HG02610 (cell line): ENCODE measurements around the gene DMD.
"Not testable (repeated sequence)": the region's sequence is repeated elsewhere in the genome, so short reads cannot be mapped to it uniquely, and the experiment has no call there.

ENCODE experiments used
- ATAC-seq: cut with Tn5 transposase; IDR thresholded peaks from one replicate; pipeline ENCODE4 v1.9.1; 2021; ENCODE audit warnings: mild to moderate bottlenecking, moderate library complexity; ENCODE audit not compliant: unreplicated experiment

DMD gene

GRCh38 chrX:32116047-32116446 is 1095.3 kb downstream of the DMD start:
- ATAC-seq = no peak

DNA sequence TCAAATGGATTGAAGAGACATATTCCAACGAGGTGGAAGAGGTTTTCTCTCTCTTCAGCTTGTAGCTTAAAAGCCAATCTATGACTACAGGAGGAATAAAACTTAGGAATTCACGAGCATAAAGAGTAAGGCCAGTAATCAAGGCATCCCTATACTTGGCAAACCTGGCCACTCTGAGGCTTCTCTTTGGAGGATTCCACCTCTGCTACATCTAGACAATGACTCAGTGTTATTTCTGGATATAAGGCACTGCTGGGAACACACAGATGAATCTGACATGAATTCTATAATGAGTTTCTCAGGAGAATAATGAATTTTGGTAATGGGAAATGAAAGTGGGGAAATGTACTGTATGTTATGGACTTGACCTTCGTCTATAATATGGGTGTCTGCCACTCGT is 1123.7 kb downstream of the DMD start:
- no peak for ATAC-seq

DNA sequence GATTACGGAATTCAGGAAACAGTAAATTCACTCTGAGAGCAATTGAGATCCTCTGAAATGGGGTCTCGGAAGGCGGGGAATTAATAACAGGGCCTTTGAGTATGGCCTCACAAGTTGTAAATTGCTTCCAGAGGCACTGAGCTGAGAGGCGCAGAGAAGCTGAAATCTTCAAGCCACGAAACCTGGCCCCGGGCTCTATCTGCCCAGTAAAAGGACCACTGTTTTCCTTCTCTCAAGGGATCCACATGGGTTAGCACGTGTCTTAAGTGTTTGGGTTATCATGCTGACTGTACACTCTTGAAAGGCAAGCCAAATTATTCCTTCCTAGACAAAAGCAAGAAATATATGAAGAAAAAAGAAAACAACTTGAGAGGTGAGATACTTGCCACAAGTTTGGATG is 1126.6 kb downstream of the DMD start:
- ATAC-seq = no peak

GRCh38 chrX:32048285-32048684 is 1163.1 kb downstream of the DMD start:
- no peak for ATAC-seq

- ATAC-seq = no peak
These were observed 1166.2 kb downstream of the DMD start for GRCh38 chrX:32045149-32045548.

- no peak for ATAC-seq
These were observed 1170.2 kb downstream of the DMD start for GRCh38 chrX:32041181-32041580.

DNA sequence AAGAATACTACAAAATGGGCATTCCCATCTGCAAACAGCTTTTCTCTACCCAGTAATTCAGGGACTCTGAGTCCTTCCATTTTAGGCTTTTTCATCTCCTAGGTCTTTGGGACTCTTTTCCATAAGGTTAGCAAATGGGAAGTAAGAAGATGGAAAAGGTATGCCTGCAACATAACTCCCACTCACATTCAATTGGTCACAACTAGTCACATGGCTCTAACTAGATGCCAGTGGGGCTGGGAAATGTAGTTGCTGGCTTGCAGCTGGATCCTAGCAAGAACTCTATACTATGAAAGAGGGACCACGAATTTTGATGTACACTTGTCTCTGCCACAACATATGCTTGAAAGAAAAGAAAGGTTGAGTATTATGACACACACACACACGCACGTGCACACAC is 1184.6 kb downstream of the DMD start:
- ATAC-seq = no peak

- no peak for ATAC-seq
These were observed 1187.3 kb downstream of the DMD start for GRCh38 chrX:32024072-32024471.

DNA sequence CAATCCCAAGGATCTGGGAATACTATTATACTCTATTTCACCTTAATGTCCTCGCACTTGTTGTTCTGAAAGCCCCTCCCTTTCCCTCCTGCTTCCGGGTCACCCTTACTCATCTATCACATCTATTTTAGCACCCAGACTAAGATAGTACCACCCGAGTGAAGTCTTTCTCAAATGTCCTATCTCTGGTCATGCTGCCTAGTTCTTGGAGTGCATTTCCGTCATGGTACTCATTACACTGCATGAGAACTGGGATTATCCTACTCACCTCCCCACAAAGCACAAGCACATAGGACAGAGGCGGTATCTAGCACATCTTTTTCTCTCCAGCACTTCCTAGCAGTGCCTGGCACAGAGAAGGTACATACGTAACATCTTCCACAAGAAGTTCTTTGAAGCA is 1195.2 kb downstream of the DMD start:
- no peak for ATAC-seq

- ATAC-seq = no peak
These were observed 1200.4 kb downstream of the DMD start for GRCh38 chrX:32010948-32011347.

DNA sequence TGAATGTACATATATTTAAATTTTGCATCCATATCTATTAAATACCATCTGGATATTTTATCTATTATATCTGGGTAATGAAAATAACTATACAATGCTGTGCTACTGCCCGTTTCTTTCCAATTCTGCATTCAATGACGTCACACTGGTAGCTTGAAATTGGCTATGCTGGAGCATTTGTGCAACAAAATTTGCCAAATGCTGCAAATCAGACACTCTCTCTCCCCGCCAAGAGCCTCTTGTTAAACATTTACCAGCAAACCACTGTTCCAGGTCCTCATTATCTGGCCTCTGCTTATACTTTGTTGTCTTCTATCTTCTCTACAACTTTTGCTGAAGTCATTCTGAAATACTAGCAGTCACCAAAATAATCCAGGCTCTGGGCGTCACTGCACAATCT is 1201.1 kb downstream of the DMD start:
- no peak for ATAC-seq

- ATAC-seq = no peak
These were observed 1217.7 kb downstream of the DMD start for GRCh38 chrX:31993637-31994036.

DNA sequence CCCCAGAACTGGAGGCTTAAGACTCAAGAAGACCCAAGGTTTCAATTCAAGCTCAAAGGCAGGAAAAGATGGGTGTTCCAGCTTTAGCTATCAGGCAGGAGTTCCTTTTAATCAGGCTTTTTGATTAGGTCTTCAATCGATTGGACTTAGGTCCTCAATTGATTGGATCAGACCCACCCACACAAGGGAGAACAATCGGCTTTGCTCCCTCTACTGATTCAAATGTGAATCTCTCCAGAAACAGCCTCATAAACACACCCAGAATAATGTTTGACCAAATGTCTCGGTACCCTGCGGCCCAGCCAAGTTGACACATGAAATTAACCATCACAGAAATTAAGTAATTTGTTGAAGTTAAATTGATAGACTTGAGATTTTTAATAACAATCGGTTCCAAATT is 1222.4 kb downstream of the DMD start:
- ATAC-seq = no peak

- ATAC-seq = no peak
These were observed 1229.7 kb downstream of the DMD start for GRCh38 chrX:31981546-31982062.

DNA sequence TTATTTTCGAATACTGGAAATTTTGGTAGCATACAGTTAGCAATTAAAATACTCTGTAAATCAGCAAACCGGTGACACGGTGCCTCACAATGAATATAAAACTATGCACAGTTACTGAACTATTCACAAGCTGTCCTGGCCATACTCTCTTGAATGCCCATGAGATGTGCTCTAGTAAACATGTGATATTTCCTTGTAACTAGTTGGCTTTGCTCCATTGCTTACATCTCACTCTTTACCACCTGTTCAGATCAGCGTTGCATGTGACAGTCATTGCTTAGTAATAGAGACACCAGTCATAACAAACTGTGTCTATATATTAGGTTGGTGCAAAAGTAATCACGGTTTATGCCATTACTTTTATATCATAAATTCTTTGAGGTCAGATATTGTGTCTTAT is 1241.6 kb downstream of the DMD start:
- ATAC-seq = no peak

- no peak for ATAC-seq
These were observed 1249.1 kb downstream of the DMD start for GRCh38 chrX:31962256-31962655.

DNA sequence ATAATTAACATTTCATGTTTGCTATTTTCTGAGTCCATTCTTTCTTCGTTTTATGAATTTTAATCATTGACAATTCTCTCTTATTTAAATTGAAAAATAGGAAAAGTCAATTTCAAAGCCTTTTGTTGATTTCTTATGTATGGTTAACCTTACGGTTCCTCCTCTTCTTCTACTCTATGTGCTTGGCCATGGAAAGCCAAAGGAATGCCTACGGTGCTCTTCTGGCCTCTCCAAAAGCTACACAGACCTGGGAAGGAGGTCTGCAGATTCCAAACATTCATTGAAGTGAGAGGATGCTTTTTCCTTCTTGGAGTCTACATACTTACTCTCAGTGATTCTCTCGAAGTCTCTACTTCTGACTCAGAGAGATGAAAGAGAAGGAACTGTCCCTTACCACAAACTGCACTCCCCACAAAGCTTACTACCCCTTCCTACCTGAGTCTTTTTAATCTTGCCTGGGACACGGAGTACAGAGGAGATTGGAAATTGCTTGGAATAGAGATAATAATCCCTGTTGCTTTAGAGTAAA is 1276.4 kb downstream of the DMD start:
- ATAC-seq = no peak

DNA sequence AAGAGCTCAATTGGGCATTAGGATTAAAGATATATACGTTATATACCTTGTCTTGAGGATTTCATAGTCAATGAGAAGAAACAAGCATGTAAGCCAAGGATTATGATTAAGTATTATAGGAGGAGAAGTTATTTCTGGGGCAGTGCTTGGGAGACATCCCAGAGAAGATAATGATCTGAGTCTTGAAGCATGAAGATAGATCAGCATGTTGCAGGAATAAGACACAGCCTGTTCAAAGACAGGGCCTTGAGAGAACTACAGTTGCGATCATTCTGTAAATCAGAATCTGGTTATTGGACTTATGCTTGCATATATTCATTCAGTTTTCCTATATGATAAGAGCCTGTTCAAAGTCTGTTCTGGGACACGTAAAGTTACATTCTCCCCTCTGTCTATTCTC is 1277.3 kb downstream of the DMD start:
- no peak for ATAC-seq

DNA sequence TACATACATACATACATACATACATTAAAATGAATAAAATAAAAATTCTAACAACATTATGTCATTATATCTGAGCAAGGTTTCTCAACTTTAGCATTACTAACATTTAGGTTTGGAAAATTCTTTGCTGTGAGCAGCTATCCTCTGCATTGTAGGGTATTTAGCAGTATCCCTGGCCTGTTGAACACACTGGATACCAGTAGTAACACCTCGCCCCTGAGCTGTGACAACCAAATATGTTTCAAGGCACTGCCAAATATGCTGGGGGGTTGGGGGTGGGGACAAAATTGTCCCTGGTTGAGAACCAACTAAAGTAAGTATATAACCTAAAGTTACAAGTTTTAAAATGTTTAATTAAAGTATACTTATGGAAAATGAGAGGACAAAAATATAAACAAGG is 1278.6 kb downstream of the DMD start:
- ATAC-seq = no peak

DNA sequence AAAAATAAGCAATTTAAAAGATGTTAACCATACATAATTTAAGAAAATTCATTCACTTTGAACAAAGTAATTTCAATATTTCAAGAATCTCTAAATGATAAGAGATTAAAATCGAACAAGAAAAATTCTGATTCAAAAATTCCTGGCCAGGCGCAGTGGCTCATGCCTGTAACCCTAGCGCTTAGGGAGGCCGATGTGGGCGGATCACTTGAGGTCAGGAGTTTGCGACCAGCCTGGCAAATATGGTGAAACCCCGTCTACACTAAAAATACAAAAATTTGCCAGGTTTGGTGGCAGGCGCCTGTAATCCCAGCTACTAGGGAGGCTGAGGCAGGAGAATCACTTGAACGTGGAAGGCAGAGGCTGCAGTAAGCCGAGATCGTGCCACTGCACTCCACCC is 1279.0 kb downstream of the DMD start:
- ATAC-seq = not testable (repeated sequence)

GRCh38 chrX:31931225-31931624 is 1280.1 kb downstream of the DMD start:
- ATAC-seq = no peak

GRCh38 chrX:31929366-31929765 is 1282.0 kb downstream of the DMD start:
- no peak for ATAC-seq

DNA sequence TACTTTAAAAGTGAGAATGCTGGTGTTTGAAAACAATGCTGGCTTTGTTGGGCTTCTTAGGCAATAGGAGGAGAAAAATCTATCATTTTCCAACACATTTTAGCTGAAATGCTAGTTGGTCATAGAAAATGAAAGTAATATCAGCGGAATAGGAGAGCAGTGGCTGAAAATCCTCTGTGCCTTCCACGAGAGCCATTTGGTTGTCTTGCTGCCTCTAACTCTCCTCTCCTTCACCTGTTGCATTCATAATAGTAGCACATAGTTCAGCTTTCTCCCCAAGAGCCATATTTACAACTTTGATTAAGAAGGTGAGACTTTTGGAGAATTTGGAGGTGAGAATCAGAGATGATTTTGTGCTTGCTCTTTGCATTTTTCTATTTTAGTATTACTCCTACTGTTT is 1290.1 kb downstream of the DMD start:
- ATAC-seq = no peak
